Adrenal gland (tissue), 12 donors: ENCODE results near the gene MYL3. TPM values are rescaled to one million over a fixed set of nuclear protein-coding genes. Genes with fewer than 3 reads are reported as not detected.

Source experiments
- DNase-seq, 7 donors: peaks; one replicate each; pipeline ENCODE4 v3.0.0-alpha.2; 2019 to 2020
- H3K27ac ChIP-seq, 5 donors: fragments of 200-600 bp; sonication (generic) in 4 of 5; 1 replicate in 3 of 5; 2 replicates in 2 of 5; pipeline versions ENCODE4 v1.5.1 to v1.8.0; 2016 to 2020; ENCODE audit warnings: mild to moderate bottlenecking in 1 of 5
- H3K27me3 ChIP-seq: fragments of 200-600 bp; 2 replicates; pipeline ENCODE4 v1.8.0; 2021
- H3K36me3 ChIP-seq, 2 donors: fragments of 200-600 bp; replicated peaks in 1 of 2; 1 replicate in 1 of 2; 2 replicates in 1 of 2; pipeline versions ENCODE4 v1.5.1 to v1.8.0; 2018 to 2022
- H3K4me1 ChIP-seq, 2 donors: fragments of 200-600 bp; replicated peaks in 1 of 2; 1 replicate in 1 of 2; 2 replicates in 1 of 2; pipeline versions ENCODE4 v1.5.1 to v1.8.0; 2018 to 2021
- H3K4me3 ChIP-seq, 4 donors: fragments of 200-600 bp; sonication (generic) in 3 of 4; one replicate each; pipeline ENCODE4 v1.5.1; 2016 to 2018
- H3K9me3 ChIP-seq, 3 donors: fragments of 200-600 bp; sonication (generic) in 1 of 3; replicated peaks in 1 of 3; 1 replicate in 2 of 3; 2 replicates in 1 of 3; pipeline versions ENCODE4 v1.5.1 to v1.8.0; 2016 to 2021
- POLR2A ChIP-seq, 2 donors: fragments of 450-650 bp; IDR thresholded peaks; one replicate each; pipeline ENCODE4 v1.6.1; 2017; ENCODE audit warnings: antibody characterized with exemption in 2 of 2, mild to moderate bottlenecking in 2 of 2, moderate library complexity in 1 of 2
- WGBS, 4 donors: extraction: QIAGEN DNeasy Blood & Tissue Kit in 2 of 4; methylation state at CpG; one replicate each; pipeline versions ENCODE4 v1.1.5 to v1.1.7; 2013 to 2017; 5-methylcytosine and 5-hydroxymethylcytosine counted together
- intact Hi-C, 2 donors: fragments of 100-400 bp; cut with DNase I; formaldehyde crosslinking; loops; one replicate each; pipeline versions ENCODE4 v1.14.1 to v1.15.0; 2022 to 2023
- polyA plus RNA-seq, 3 donors: library from polyadenylated mRNA; stranded (reverse); fragments of 200-250 nt in 2 of 3; fragments of 350-450 nt in 1 of 3; fragmentation: Illumina TruSeq in 1 of 3; extraction: RNeasy Lipid Tissue Mini Kit (QIAGEN cat#74804) in 1 of 3; gene quantifications; one replicate each; pipeline ENCODE4 v1.2.3, GENCODE V29; 2013 to 2014
- total RNA-seq, 9 donors: library from RNA; depleted of rRNA in 4 of 9; stranded (reverse); fragments of >200 nt in 4 of 9; fragments of 120-200 nt in 1 of 9; fragmentation: NEBNext Ultra II Directional in 1 of 9; extraction: Animal tissue kit (Norgen Biotek cat#: 25700) in 1 of 9; gene quantifications; one replicate each; pipeline versions ENCODE4 v1.1.0 to v1.2.4, GENCODE V29; 2013 to 2023
- TF ChIP-seq, protein P1 (sequence below), 6 experiments: fragments of 450-650 bp in 4 of 6; fragments of 200-600 bp in 2 of 6; sonication (generic) in 1 of 6; IDR thresholded peaks; 1 replicate in 5 of 6; 2 replicates in 1 of 6; pipeline versions ENCODE4 v1.5.1 to v1.8.0; 2016 to 2021; ENCODE audit warnings: antibody characterized with exemption in 6 of 6, mild to moderate bottlenecking in 2 of 6, moderate library complexity in 1 of 6
- donor health status: healthy with polysubstance abuse.
- donor health status: Bipolar disorder and iron deficiency.
- donor health status: DM: yes; HTN: yes; CAD: no.
- donor health status: DM: no; HTN: no; CAD: no.
- donor health status: DM: no; HTN: no; CAD: no.
- donor health status: DM: yes; HTN: yes; CAD: no.

Gene MYL3
- total and polyA plus RNA-seq, 12 donors, result 1.4 to 12.7 (median 4.6) TPM; not detected in 1

GRCh38 chr3:46843508-46843907 is 19.7 kb downstream of the MYL3 start:
- DNase-seq, result no peak
- WGBS, 4 donors, result 94 to 98% (median 98%) methylated on average over 3 of the region's 3 CpGs

GRCh38 chr3:46840491-46840890 is 22.8 kb downstream of the MYL3 start:
- WGBS, 4 donors, result 85 to 92% (median 91%) methylated on average over 1 of the region's 1 CpG

More at GRCh38 chr3:46843508-46843907, 19.7 kb downstream of the MYL3 start:
- H3K4me1 ChIP-seq, result peaks cover 7 to 9% of the 10 kb centered on the region in 2 donors
- no peak for TF ChIP-seq POLR2A (IDR thresholded peaks at IDR 0.05)
- TF ChIP-seq, protein P1, sequence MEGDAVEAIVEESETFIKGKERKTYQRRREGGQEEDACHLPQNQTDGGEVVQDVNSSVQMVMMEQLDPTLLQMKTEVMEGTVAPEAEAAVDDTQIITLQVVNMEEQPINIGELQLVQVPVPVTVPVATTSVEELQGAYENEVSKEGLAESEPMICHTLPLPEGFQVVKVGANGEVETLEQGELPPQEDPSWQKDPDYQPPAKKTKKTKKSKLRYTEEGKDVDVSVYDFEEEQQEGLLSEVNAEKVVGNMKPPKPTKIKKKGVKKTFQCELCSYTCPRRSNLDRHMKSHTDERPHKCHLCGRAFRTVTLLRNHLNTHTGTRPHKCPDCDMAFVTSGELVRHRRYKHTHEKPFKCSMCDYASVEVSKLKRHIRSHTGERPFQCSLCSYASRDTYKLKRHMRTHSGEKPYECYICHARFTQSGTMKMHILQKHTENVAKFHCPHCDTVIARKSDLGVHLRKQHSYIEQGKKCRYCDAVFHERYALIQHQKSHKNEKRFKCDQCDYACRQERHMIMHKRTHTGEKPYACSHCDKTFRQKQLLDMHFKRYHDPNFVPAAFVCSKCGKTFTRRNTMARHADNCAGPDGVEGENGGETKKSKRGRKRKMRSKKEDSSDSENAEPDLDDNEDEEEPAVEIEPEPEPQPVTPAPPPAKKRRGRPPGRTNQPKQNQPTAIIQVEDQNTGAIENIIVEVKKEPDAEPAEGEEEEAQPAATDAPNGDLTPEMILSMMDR (IDR thresholded peaks at IDR 0.05), result no peak
- no peak overlapping the region for H3K4me3 ChIP-seq
- no peak overlapping the region for H3K27ac ChIP-seq
- H3K27me3 ChIP-seq, result no peaks in the 10 kb centered on the region
- intact Hi-C loops, result no loop called here
- no peaks in the 10 kb centered on the region for H3K36me3 ChIP-seq
- H3K9me3 ChIP-seq, result peaks cover 0 to 12% (median 6%) of the 10 kb centered on the region in 3 donors

GRCh38 chr3:46838301-46838700 is 24.9 kb downstream of the MYL3 start:
- TF ChIP-seq POLR2A (IDR thresholded peaks at IDR 0.05), result no peak
- TF ChIP-seq, protein P1 (IDR thresholded peaks at IDR 0.05), result no peak
- intact Hi-C loops, result no loop called here
- 56 to 69% (median 65%) methylated on average over 2 of the region's 2 CpGs for WGBS, 4 donors
- no peak for DNase-seq
- Histone ChIP-seq H3K36me3 (no peaks in the 10 kb centered on the region), H3K4me1 (no peaks in the 10 kb centered on the region), H3K27me3 (no peaks in the 10 kb centered on the region), H3K4me3 (no peak overlapping the region), H3K9me3 (peaks cover 0 to 12% (median 11%) of the 10 kb centered on the region in 3 donors), H3K27ac (no peak overlapping the region)

More at GRCh38 chr3:46840491-46840890, 22.8 kb downstream of the MYL3 start:
- DNase-seq, result no peak
- Histone ChIP-seq H3K4me1 (no peaks in the 10 kb centered on the region), H3K4me3 (no peak overlapping the region), H3K27me3 (no peaks in the 10 kb centered on the region), H3K36me3 (no peaks in the 10 kb centered on the region), H3K27ac (no peak overlapping the region), H3K9me3 (peaks cover 0 to 12% (median 11%) of the 10 kb centered on the region in 3 donors)
- intact Hi-C loops, result no loop called here
- TF ChIP-seq, protein P1 (IDR thresholded peaks at IDR 0.05), result no peak
- TF ChIP-seq POLR2A (IDR thresholded peaks at IDR 0.05), result no peak

DNA sequence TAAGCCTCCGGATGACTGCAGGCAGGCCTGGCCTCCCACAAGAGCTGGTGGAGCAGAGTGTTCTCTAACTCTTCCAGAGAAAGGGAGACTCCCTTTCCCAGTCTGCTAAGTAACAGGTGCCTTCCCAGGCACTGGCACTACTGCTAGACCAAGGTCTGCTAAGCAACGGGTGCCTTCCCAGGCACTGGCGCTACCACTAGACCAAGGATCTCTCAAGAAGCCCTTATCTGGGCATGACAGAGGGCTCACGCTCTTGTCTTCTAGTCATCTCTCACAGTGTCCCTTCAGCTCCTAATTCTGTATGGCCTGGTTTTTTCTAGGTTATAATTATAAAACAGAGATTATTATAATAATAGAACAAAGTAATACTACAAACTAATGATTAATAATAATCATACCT is 27.8 kb downstream of the MYL3 start:
- Histone ChIP-seq H3K4me1 (no peaks in the 10 kb centered on the region), H3K36me3 (no peaks in the 10 kb centered on the region), H3K9me3 (peaks cover 0 to 8% (median 5%) of the 10 kb centered on the region in 3 donors), H3K27ac (no peak overlapping the region), H3K27me3 (no peaks in the 10 kb centered on the region), H3K4me3 (no peak overlapping the region)
- intact Hi-C loops, result no loop called here
- TF ChIP-seq, protein P1 (IDR thresholded peaks at IDR 0.05), result no peak
- TF ChIP-seq POLR2A (IDR thresholded peaks at IDR 0.05), result no peak
- no peak for DNase-seq
- 84 to 92% (median 89%) methylated on average over 4 of the region's 4 CpGs for WGBS, 4 donors
